GM12878 (cell line): ENCODE data around the gene ACSF3. TPM values are rescaled to one million over a fixed set of nuclear protein-coding genes. Genes with fewer than 3 reads are reported as not detected.
A peak's percentile ranks its signal among the peaks of the same experiment; 100 is the strongest.

ENCODE experiments used
- ATAC-seq: fragments of 200-7000 bp; cut with Tn5 transposase; 3 replicates; pipeline ENCODE4 v1.9.1; 2020; ENCODE audit warnings: mild to moderate bottlenecking, moderate library complexity
- BruUV-seq: library from RNA; stranded (reverse); fragments of 400-500 nt; replicated peaks from 2 replicates; lab custom pipeline; 2021; lab: Mats Ljungman, UMichigan
- CTCF ChIA-PET: fragments of 300-600 bp; sonication (Branson Sonifier 250); formaldehyde crosslinking; extraction: SDS; loops from one replicate; lab custom pipeline; 2021; ENCODE audit warnings: inconsistent platforms; lab: Yijun Ruan, JAX
- POLR2A ChIA-PET: fragments of 350-600 bp; formaldehyde crosslinking; extraction: SDS; loops from one replicate; lab custom pipeline; 2021; ENCODE audit warnings: inconsistent platforms; lab: Charles Lee
- RAD21 ChIA-PET: fragments of 300-600 bp; sonication (Branson Sonifier 250); formaldehyde crosslinking; loops from one replicate; lab custom pipeline; 2023; ENCODE audit warnings: antibody characterized with exemption; ENCODE audit not compliant: unreplicated experiment; lab: Charles Lee
- SMC1A ChIA-PET: fragments of 300-600 bp; sonication (Branson Sonifier 250); formaldehyde crosslinking; loops from one replicate; lab custom pipeline; 2023; ENCODE audit not compliant: unreplicated experiment, uncharacterized antibody; lab: Charles Lee
- DNase-seq: peaks from one replicate; pipeline ENCODE4 v3.0.0-alpha.2; 2011; ENCODE audit warnings: low read depth, low spot score
- FAIRE-seq: peaks from 3 replicates; lab custom pipeline; 2011; peaks lifted over from hg19 to GRCh38; lab: Jason Lieb, UNC
- H2AFZ ChIP-seq: 2 replicates; pipeline ENCODE4 v1.6.0; 2011; ENCODE audit warnings: low read depth, low read length, control low read depth; ENCODE audit not compliant: control insufficient read depth
- H3K27ac ChIP-seq: 2 replicates; pipeline ENCODE4 v1.5.1; 2011; ENCODE audit warnings: control low read depth; ENCODE audit not compliant: control insufficient read depth, insufficient read depth
- H3K27me3 ChIP-seq, 2 experiments: replicated peaks in 1 of 2; 2 replicates each; pipeline versions ENCODE4 v1.6.0 to v1.6.1; 2011; ENCODE audit warnings: low read length in 1 of 2; ENCODE audit not compliant: control insufficient read depth in 2 of 2, insufficient read depth in 2 of 2
- H3K36me3 ChIP-seq, 2 experiments: 2 replicates each; pipeline ENCODE4 v1.5.1; 2011; ENCODE audit warnings: low read length in 1 of 2; ENCODE audit not compliant: control insufficient read depth in 2 of 2, insufficient read depth in 2 of 2
- H3K4me1 ChIP-seq: 2 replicates; pipeline ENCODE4 v1.6.1; 2011; ENCODE audit warnings: mild to moderate bottlenecking, low read length, moderate library complexity, mixed read lengths; ENCODE audit not compliant: control insufficient read depth, insufficient read depth
- H3K4me2 ChIP-seq: 2 replicates; pipeline ENCODE4 v1.6.0; 2011; ENCODE audit warnings: control low read depth; ENCODE audit not compliant: control insufficient read depth, insufficient read depth
- H3K4me3 ChIP-seq: fragments of 200-600 bp; sonication (generic); 2 replicates; pipeline ENCODE4 v1.5.1; 2016
- H3K79me2 ChIP-seq: 2 replicates; pipeline ENCODE4 v1.6.0; 2011; ENCODE audit warnings: low read length; ENCODE audit not compliant: control insufficient read depth, insufficient read depth
- H3K9ac ChIP-seq: 2 replicates; pipeline ENCODE4 v1.8.0; 2011; ENCODE audit warnings: low read length, control low read depth, mixed read lengths; ENCODE audit not compliant: control insufficient read depth, insufficient read depth
- H3K9me3 ChIP-seq: replicated peaks from 3 replicates; pipeline ENCODE4 v1.5.1; 2011; ENCODE audit warnings: mild to moderate bottlenecking, low read length; ENCODE audit not compliant: control insufficient read depth, insufficient read depth
- H4K20me1 ChIP-seq: 2 replicates; pipeline ENCODE4 v1.6.0; 2011; ENCODE audit not compliant: control insufficient read depth, insufficient read depth
- BHLHE40 ChIP-seq, 2 experiments: fragments of 450-650 bp in 1 of 2; IDR thresholded peaks; 2 replicates each; pipeline ENCODE4 v1.6.1; 2011 to 2017; ENCODE audit warnings: low read depth in 2 of 2, borderline replicate concordance in 1 of 2, improper control_type of control experiment in 1 of 2, low read length in 1 of 2, mild to moderate bottlenecking in 1 of 2
- CREM ChIP-seq: IDR thresholded peaks from 2 replicates; pipeline ENCODE4 v1.6.1; 2014; ENCODE audit warnings: antibody characterized with exemption, low read depth
- MEF2B ChIP-seq: fragments of 450-650 bp; IDR thresholded peaks from 2 replicates; pipeline ENCODE4 v1.6.1; 2018; ENCODE audit warnings: mild to moderate bottlenecking, moderate library complexity; ENCODE audit not compliant: partially characterized antibody, poor library complexity, severe bottlenecking
- NRF1 ChIP-seq: conservative IDR thresholded peaks from 2 replicates; pipeline ENCODE4 v1.6.1; 2011; ENCODE audit warnings: mild to moderate bottlenecking, low read depth, low read length, improper control_type of control experiment
- WGBS: methylation state at CpG from one replicate; pipeline ENCODE4 v1.1.6; 2016; ENCODE audit warnings: low lambda C conversion rate; ENCODE audit not compliant: insufficient replicate concordance, insufficient coverage; ENCODE audit errors: missing lambda C conversion rate; 5-methylcytosine and 5-hydroxymethylcytosine counted together
- in situ Hi-C: fragments of 300-500 bp; cut with MboI; formaldehyde crosslinking; loops from 9 replicates; pipeline ENCODE4 v1.14.3; 2018; ENCODE audit warnings: mixed read lengths
- intact Hi-C: fragments of 100-400 bp; cut with micrococcal nuclease; formaldehyde crosslinking; loops from one replicate; pipeline ENCODE4 v1.14.2; 2022; ENCODE audit not compliant: unreplicated experiment
- polyA plus RNA-seq, 11 experiments: library from polyadenylated mRNA; depleted of rRNA in 4 of 11; unstranded in 6 of 11; stranded (reverse) in 5 of 11; fragments of >200 nt; fragmentation: Nextera tagmentation in 4 of 11; fragmentation: Illumina TruSeq in 1 of 11; extraction: Ambion mirVana in 4 of 11; extraction: Trizol in 1 of 11; gene quantifications; 1 replicate in 1 of 11; 2 replicates in 10 of 11; pipeline versions ENCODE4 v1.2.1 to v1.2.3, GENCODE V29; 2011 to 2016; ENCODE audit warnings: inconsistent platforms in 2 of 11, missing spikeins in 2 of 11, low read depth in 1 of 11
- total RNA-seq, 4 experiments: library from RNA; depleted of rRNA in 3 of 4; stranded (reverse); fragments of >200 nt in 3 of 4; fragmentation: Illumina TruSeq in 1 of 4; extraction: Trizol in 1 of 4; gene quantifications; 2 replicates each; pipeline versions ENCODE4 v1.2.1 to v1.2.3, GENCODE V29; 2013 to 2021
- TF ChIP-seq, protein P1 (sequence below): fragments of 450-650 bp; conservative IDR thresholded peaks from 2 replicates; pipeline ENCODE4 v1.6.1; 2017; ENCODE audit warnings: mild to moderate bottlenecking, moderate library complexity

ACSF3 gene
- total and polyA plus RNA-seq, 10 of the 15 experiments (the other 5 are each of a cell fraction or from before 2014, with no cell fraction given), result 1.0 to 44.4 (median 25.8) TPM

- TF ChIP-seq, protein P1, sequence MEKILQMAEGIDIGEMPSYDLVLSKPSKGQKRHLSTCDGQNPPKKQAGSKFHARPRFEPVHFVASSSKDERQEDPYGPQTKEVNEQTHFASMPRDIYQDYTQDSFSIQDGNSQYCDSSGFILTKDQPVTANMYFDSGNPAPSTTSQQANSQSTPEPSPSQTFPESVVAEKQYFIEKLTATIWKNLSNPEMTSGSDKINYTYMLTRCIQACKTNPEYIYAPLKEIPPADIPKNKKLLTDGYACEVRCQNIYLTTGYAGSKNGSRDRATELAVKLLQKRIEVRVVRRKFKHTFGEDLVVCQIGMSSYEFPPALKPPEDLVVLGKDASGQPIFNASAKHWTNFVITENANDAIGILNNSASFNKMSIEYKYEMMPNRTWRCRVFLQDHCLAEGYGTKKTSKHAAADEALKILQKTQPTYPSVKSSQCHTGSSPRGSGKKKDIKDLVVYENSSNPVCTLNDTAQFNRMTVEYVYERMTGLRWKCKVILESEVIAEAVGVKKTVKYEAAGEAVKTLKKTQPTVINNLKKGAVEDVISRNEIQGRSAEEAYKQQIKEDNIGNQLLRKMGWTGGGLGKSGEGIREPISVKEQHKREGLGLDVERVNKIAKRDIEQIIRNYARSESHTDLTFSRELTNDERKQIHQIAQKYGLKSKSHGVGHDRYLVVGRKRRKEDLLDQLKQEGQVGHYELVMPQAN, result no peak
- no peak for TF ChIP-seq NRF1
Measured at GRCh38 chr16:89066721-89067120, 26.9 kb upstream of the ACSF3 start (continued).

- intact Hi-C loops (no loop called here), in situ Hi-C loops (no loop called here)
- ATAC-seq (0 out of 3 replicates have a peak, but pooled peaks have one; percentile 5), DNase-seq (no peak), FAIRE-seq (no peak)
- ChIA-PET POLR2A (no interaction called here), CTCF (no interaction called here), RAD21 (no interaction called here), SMC1A (no interaction called here)
- Histone ChIP-seq H3K27me3 (no peaks in the 10 kb centered on the region), H3K4me3 (no peak overlapping the region), H3K4me2 (no peak overlapping the region), H3K9me3 (no peaks in the 10 kb centered on the region; the same call in 2 of the 3 replicates), H3K36me3 (no peaks in the 10 kb centered on the region), H3K4me1 (peaks cover 24% of the 10 kb centered on the region), H3K79me2 (no peaks in the 10 kb centered on the region), H4K20me1 (no peaks in the 10 kb centered on the region), H3K9ac (no peak overlapping the region), H2AFZ (no peak overlapping the region), H3K27ac (no peak overlapping the region)
- no TSS peak for BruUV-seq
- WGBS, result 31% methylated on average over 15 of the region's 16 CpGs
- 0 out of 4 replicates have a peak, but pooled peaks of 1 of the 2 experiments have one; percentile 16 for TF ChIP-seq BHLHE40 (IDR thresholded peaks at IDR 0.05; ENCODE audit: borderline replicate concordance in 1 of 2, low read depth in 2 of 2, low read length in 1 of 2)
- TF ChIP-seq CREM, result no peak
- peak; percentile 47 for TF ChIP-seq MEF2B
Measured at GRCh38 chr16:89067677-89068443, 25.8 kb upstream of the ACSF3 start.
